LNCAP (cell line): ENCODE data around the gene PTPN3.

Source experiments
- CTCF ChIP-seq: fragments of 450-650 bp; IDR thresholded peaks from 2 replicates; pipeline ENCODE4 v1.5.1; 2017; ENCODE audit warnings: mild to moderate bottlenecking

Gene PTPN3

GRCh38 chr9:109328978-109329637, 169.0 kb downstream of the PTPN3 start:
- no peak for TF ChIP-seq CTCF
